Sigmoid colon (tissue), 7 donors: ENCODE measurements around the gene F12. TPM values are rescaled to one million over a fixed set of nuclear protein-coding genes. Genes with fewer than 3 reads are reported as not detected.

Source experiments
- DNase-seq: peaks from one replicate; pipeline ENCODE4 v3.0.0-alpha.2; 2019
- H3K27ac ChIP-seq, 4 donors: fragments of 200-600 bp; sonication (generic); one replicate each; pipeline ENCODE4 v1.5.1; 2016 to 2019; ENCODE audit warnings: mild to moderate bottlenecking in 1 of 4
- H3K27me3 ChIP-seq, 3 donors: fragments of 200-600 bp; sonication (generic); one replicate each; pipeline ENCODE4 v1.5.1; 2019; ENCODE audit warnings: mild to moderate bottlenecking in 1 of 3
- H3K36me3 ChIP-seq, 4 donors: fragments of 200-600 bp; sonication (generic); one replicate each; pipeline ENCODE4 v1.5.1; 2016 to 2019
- H3K4me1 ChIP-seq, 4 donors: fragments of 200-600 bp; sonication (generic); one replicate each; pipeline ENCODE4 v1.5.1; 2017 to 2019
- H3K4me3 ChIP-seq, 4 donors: fragments of 200-600 bp; sonication (generic); one replicate each; pipeline ENCODE4 v1.5.1; 2017 to 2019; ENCODE audit warnings: mild to moderate bottlenecking in 2 of 4, moderate library complexity in 1 of 4
- H3K9me3 ChIP-seq, 4 donors: fragments of 200-600 bp in 3 of 4; sonication (generic) in 3 of 4; one replicate each; pipeline versions ENCODE4 v1.5.1 to v1.6.1; 2013 to 2019
- CTCF ChIP-seq, 4 experiments: fragments of 450-650 bp in 3 of 4; fragments of 200-600 bp in 1 of 4; IDR thresholded peaks; one replicate each; pipeline ENCODE4 v1.5.1; 2016 to 2019; ENCODE audit warnings: antibody characterized with exemption in 4 of 4, mild to moderate bottlenecking in 3 of 4, moderate library complexity in 2 of 4
- EP300 ChIP-seq, 4 donors: sonication (generic); formaldehyde crosslinking; IDR thresholded peaks; one replicate each; pipeline ENCODE4 v1.6.1; 2017; ENCODE audit warnings: antibody characterized with exemption in 4 of 4
- POLR2A ChIP-seq, 2 donors: fragments of 450-650 bp; IDR thresholded peaks; one replicate each; pipeline ENCODE4 v1.6.1; 2016; ENCODE audit warnings: antibody characterized with exemption in 2 of 2, mild to moderate bottlenecking in 2 of 2, moderate library complexity in 2 of 2
- POLR2AphosphoS5 ChIP-seq, 4 donors: sonication (generic); formaldehyde crosslinking; IDR thresholded peaks; one replicate each; pipeline ENCODE4 v1.6.1; 2017; ENCODE audit warnings: antibody characterized with exemption in 4 of 4
- WGBS, 2 donors: extraction: QIAGEN DNeasy Blood & Tissue Kit; methylation state at CpG; one replicate each; pipeline ENCODE4 v1.1.7; 2013; 5-methylcytosine and 5-hydroxymethylcytosine counted together
- intact Hi-C: fragments of 100-400 bp; cut with DNase I; formaldehyde crosslinking; loops from one replicate; pipeline ENCODE4 v1.15.1; 2023
- polyA plus RNA-seq, 3 donors: library from polyadenylated mRNA; stranded (reverse); fragments of 200-250 nt; gene quantifications; one replicate each; pipeline ENCODE4 v1.2.3, GENCODE V29; 2013
- total RNA-seq, 4 donors: library from RNA; depleted of rRNA; stranded (reverse); fragments of >200 nt; gene quantifications; one replicate each; pipeline ENCODE4 v1.1.0, GENCODE V29; 2016
- donor health status: healthy with polysubstance abuse.
- donor health status: Bipolar disorder and iron deficiency.
- donor health status: healthy.

F12 gene
- total and polyA plus RNA-seq, 7 donors, result 0.36 to 14.0 (median 2.2) TPM; not detected in 1

- DNase-seq, result no peak
- Histone ChIP-seq H3K36me3 (peaks cover 12 to 54% (median 17%) of the 10 kb centered on the region in 4 donors), H3K9me3 (no peaks in the 10 kb centered on the region), H3K4me3 (no peak overlapping the region), H3K27ac (no peak overlapping the region), H3K4me1 (peaks cover 0 to 1% (median 0%) of the 10 kb centered on the region in 4 donors), H3K27me3 (no peaks in the 10 kb centered on the region)
- WGBS, 2 donors, result 89 to 90% methylated on average over 24 of the region's 24 CpGs
- intact Hi-C loops, result no loop called here
- TF ChIP-seq POLR2AphosphoS5 (IDR thresholded peaks at IDR 0.05), result no peak
- TF ChIP-seq CTCF (IDR thresholded peaks at IDR 0.05), result no peak
- TF ChIP-seq POLR2A (IDR thresholded peaks at IDR 0.05), result no peak
- TF ChIP-seq EP300 (IDR thresholded peaks at IDR 0.05), result no peak
These were observed 31.0 kb upstream of the F12 start for GRCh38 chr5:177440211-177440989.

- TF ChIP-seq CTCF (IDR thresholded peaks at IDR 0.05) (no peak), POLR2A (IDR thresholded peaks at IDR 0.05) (no peak), POLR2AphosphoS5 (IDR thresholded peaks at IDR 0.05) (no peak), EP300 (IDR thresholded peaks at IDR 0.05) (no peak)
- WGBS, 2 donors, result 97% methylated on average over 4 of the region's 4 CpGs
- Histone ChIP-seq H3K36me3 (peaks cover 19 to 63% (median 25%) of the 10 kb centered on the region in 4 donors), H3K4me1 (no peaks in the 10 kb centered on the region), H3K27ac (no peak overlapping the region), H3K27me3 (no peaks in the 10 kb centered on the region), H3K9me3 (no peaks in the 10 kb centered on the region), H3K4me3 (no peak overlapping the region)
- no peak for DNase-seq
- intact Hi-C loops, result no loop called here
These were observed 30.2 kb upstream of the F12 start for GRCh38 chr5:177439518-177440053.

- H3K36me3 ChIP-seq, result peaks cover 29 to 74% (median 36%) of the 10 kb centered on the region in 4 donors
- H3K4me1 ChIP-seq, result no peaks in the 10 kb centered on the region
- no peak overlapping the region for H3K27ac ChIP-seq
- WGBS, 2 donors, result 95 to 96% methylated on average over 10 of the region's 10 CpGs
- no peaks in the 10 kb centered on the region for H3K9me3 ChIP-seq
- TF ChIP-seq POLR2A (IDR thresholded peaks at IDR 0.05) (no peak), CTCF (IDR thresholded peaks at IDR 0.05) (no peak), POLR2AphosphoS5 (IDR thresholded peaks at IDR 0.05) (no peak), EP300 (IDR thresholded peaks at IDR 0.05) (no peak)
- no peaks in the 10 kb centered on the region for H3K27me3 ChIP-seq
- no peak overlapping the region for H3K4me3 ChIP-seq
- intact Hi-C loops, result no loop called here
- DNase-seq, result no peak
These were observed 29.1 kb upstream of the F12 start for GRCh38 chr5:177438468-177438867.

- 46 to 78% methylated on average over 4 of the region's 4 CpGs for WGBS, 2 donors
- intact Hi-C loops, result no loop called here
These were observed 28.3 kb upstream of the F12 start for GRCh38 chr5:177437623-177438022.

More at GRCh38 chr5:177437623-177438022, 28.3 kb upstream of the F12 start:
- DNase-seq, result no peak
- H3K27ac ChIP-seq, result no peak overlapping the region
- H3K27me3 ChIP-seq, result no peaks in the 10 kb centered on the region
- H3K4me1 ChIP-seq, result peaks cover 0 to 2% (median under 1%) of the 10 kb centered on the region in 4 donors
- TF ChIP-seq CTCF (IDR thresholded peaks at IDR 0.05) (no peak), POLR2A (IDR thresholded peaks at IDR 0.05) (no peak), EP300 (IDR thresholded peaks at IDR 0.05) (no peak), POLR2AphosphoS5 (IDR thresholded peaks at IDR 0.05) (no peak)
- no peak overlapping the region for H3K4me3 ChIP-seq
- peaks cover 36 to 80% (median 45%) of the 10 kb centered on the region in 4 donors for H3K36me3 ChIP-seq
- no peaks in the 10 kb centered on the region for H3K9me3 ChIP-seq
